Loucy (cell line): Measurements from ENCODE around the gene C9orf78.

Experiments
- EZH2phosphoT487 ChIP-seq: fragments of 200-600 bp; IDR thresholded peaks from 2 replicates; pipeline ENCODE4 v1.6.1; 2018; ENCODE audit warnings: antibody characterized with exemption, mild to moderate bottlenecking, moderate library complexity, borderline replicate concordance
- TF ChIP-seq, protein P1 (sequence below): fragments of 200-600 bp; sonication (generic); conservative IDR thresholded peaks from 2 replicates; pipeline ENCODE4 v1.5.1; 2014; ENCODE audit warnings: mild to moderate bottlenecking, antibody characterized with exemption, low read length

DNA sequence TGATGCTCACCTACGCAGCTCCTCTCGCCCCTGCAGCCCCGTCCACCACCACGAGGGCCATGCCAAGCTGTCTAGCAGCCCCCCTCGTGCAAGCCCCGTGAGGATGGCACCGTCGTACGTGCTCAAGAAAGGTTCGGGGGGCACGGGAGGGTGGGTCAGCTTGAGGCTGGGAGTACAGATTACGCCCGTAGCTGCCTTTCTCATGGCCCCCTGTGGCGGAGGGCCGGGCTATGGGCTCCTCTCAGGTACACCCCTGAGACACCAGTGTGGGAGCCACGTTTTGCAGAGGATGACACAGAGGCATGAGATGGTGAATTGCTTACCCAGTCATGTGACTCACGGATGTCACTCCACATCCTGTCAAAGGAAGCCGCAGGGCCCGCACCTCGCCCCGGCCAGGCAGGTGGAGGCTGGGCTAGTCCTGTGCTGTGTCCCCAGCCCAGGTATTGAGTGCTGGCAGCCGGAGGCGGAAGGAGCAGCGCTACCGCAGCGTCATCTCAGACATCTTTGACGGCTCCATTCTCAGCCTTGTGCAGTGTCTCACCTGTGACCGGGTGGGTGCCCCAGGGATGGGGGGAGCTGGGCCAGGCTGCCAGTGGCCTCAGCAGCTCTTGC lies 33.9 kb upstream of the C9orf78 start:
- TF ChIP-seq, protein P1, sequence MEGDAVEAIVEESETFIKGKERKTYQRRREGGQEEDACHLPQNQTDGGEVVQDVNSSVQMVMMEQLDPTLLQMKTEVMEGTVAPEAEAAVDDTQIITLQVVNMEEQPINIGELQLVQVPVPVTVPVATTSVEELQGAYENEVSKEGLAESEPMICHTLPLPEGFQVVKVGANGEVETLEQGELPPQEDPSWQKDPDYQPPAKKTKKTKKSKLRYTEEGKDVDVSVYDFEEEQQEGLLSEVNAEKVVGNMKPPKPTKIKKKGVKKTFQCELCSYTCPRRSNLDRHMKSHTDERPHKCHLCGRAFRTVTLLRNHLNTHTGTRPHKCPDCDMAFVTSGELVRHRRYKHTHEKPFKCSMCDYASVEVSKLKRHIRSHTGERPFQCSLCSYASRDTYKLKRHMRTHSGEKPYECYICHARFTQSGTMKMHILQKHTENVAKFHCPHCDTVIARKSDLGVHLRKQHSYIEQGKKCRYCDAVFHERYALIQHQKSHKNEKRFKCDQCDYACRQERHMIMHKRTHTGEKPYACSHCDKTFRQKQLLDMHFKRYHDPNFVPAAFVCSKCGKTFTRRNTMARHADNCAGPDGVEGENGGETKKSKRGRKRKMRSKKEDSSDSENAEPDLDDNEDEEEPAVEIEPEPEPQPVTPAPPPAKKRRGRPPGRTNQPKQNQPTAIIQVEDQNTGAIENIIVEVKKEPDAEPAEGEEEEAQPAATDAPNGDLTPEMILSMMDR: no peak
- TF ChIP-seq EZH2phosphoT487: no peak
